NCI-H2196 treated with DMSO at 0.1 percent for 48 hours (cell line): Measurements from ENCODE around the gene ISCA1.
"Not testable (repeated sequence)": the region's sequence is repeated elsewhere in the genome, so short reads cannot be mapped to it uniquely, and the experiment has no call there.

Experiments
- DNase-seq: peaks from one replicate; lab custom pipeline; 2025; ENCODE audit not compliant: unreplicated experiment; lab: John Stamatoyannopoulos, UW

The ISCA1 gene

GRCh38 chr9:86282077-86282978 lies at the start of gene ISCA1:
Gene ISCA1 (minus strand): TSS chr9:86282538. CDS start chr9:86282458, 80 bp downstream.
- peak; percentile 83 for DNase-seq

- no peak for DNase-seq
These were observed 47.8 kb upstream of the ISCA1 start for GRCh38 chr9:86330186-86330585.

GRCh38 chr9:86329649-86330048 lies 47.3 kb upstream of the ISCA1 start:
- no peak for DNase-seq

GRCh38 chr9:86328156-86328555 lies 45.8 kb upstream of the ISCA1 start:
- DNase-seq = no peak

- no peak for DNase-seq
These were observed 44.2 kb upstream of the ISCA1 start for GRCh38 chr9:86326536-86326935.

GRCh38 chr9:86324901-86325300 lies 42.6 kb upstream of the ISCA1 start:
- DNase-seq = no peak

- no peak for DNase-seq
These were observed 42.0 kb upstream of the ISCA1 start for GRCh38 chr9:86324308-86324707.

- no peak for DNase-seq
These were observed 40.8 kb upstream of the ISCA1 start for GRCh38 chr9:86322973-86323644.

- DNase-seq = no peak
These were observed 39.0 kb upstream of the ISCA1 start for GRCh38 chr9:86321373-86321772.

GRCh38 chr9:86318187-86318586 lies 35.8 kb upstream of the ISCA1 start:
- no peak for DNase-seq

GRCh38 chr9:86315078-86315477 lies 32.7 kb upstream of the ISCA1 start:
- DNase-seq = no peak

GRCh38 chr9:86312959-86313358 lies 30.6 kb upstream of the ISCA1 start:
- not testable (repeated sequence) for DNase-seq

GRCh38 chr9:86308687-86309086 lies 26.3 kb upstream of the ISCA1 start:
- no peak for DNase-seq

GRCh38 chr9:86304236-86304730 lies 21.9 kb upstream of the ISCA1 start:
- DNase-seq = no peak

GRCh38 chr9:86303316-86303975 lies 21.1 kb upstream of the ISCA1 start:
- DNase-seq = no peak

- no peak for DNase-seq
These were observed 19.3 kb upstream of the ISCA1 start for GRCh38 chr9:86301686-86302085.

- no peak for DNase-seq
These were observed 18.4 kb upstream of the ISCA1 start for GRCh38 chr9:86300701-86301100.

GRCh38 chr9:86298873-86299272 lies 16.5 kb upstream of the ISCA1 start:
- DNase-seq = no peak

GRCh38 chr9:86290341-86290740 lies 8.0 kb upstream of the ISCA1 start:
- not testable (repeated sequence) for DNase-seq

GRCh38 chr9:86288499-86289198 lies 6.3 kb upstream of the ISCA1 start:
- DNase-seq = no peak

GRCh38 chr9:86287013-86287412 lies 4.7 kb upstream of the ISCA1 start:
- no peak for DNase-seq
